Pancreas (tissue), 10 donors: ENCODE measurements around the gene ITPR2. TPM values are rescaled to one million over a fixed set of nuclear protein-coding genes. Genes with fewer than 3 reads are reported as not detected.

ENCODE experiments used
- ATAC-seq, 4 donors: fragments of 200-7000 bp; cut with Tn5 transposase; one replicate each; pipeline versions ENCODE4 v1.8.0 to v1.9.1; 2020; ENCODE audit warnings: mild to moderate bottlenecking in 4 of 4, moderate library complexity in 4 of 4
- DNase-seq, 6 donors: peaks; one replicate each; pipeline ENCODE4 v3.0.0-alpha.2; 2020
- FAIRE-seq: peaks from 2 replicates; lab custom pipeline; 2012; peaks lifted over from hg19 to GRCh38; lab: Jason Lieb, UNC
- H3K27ac ChIP-seq, 4 donors: fragments of 200-600 bp; sonication (generic); 1 replicate in 3 of 4; 2 replicates in 1 of 4; pipeline versions ENCODE4 v1.5.0 to v1.8.0; 2020
- H3K27me3 ChIP-seq, 4 donors: fragments of 200-600 bp; one replicate each; pipeline ENCODE4 v1.8.0; 2021
- H3K36me3 ChIP-seq, 3 donors: fragments of 200-600 bp; sonication (generic) in 1 of 3; one replicate each; pipeline versions ENCODE4 v1.5.0 to v1.8.0; 2020 to 2021
- H3K4me1 ChIP-seq, 3 donors: fragments of 200-600 bp; one replicate each; pipeline ENCODE4 v1.8.0; 2021
- H3K4me3 ChIP-seq, 4 donors: fragments of 200-600 bp; sonication (generic) in 2 of 4; one replicate each; pipeline versions ENCODE4 v1.5.0 to v1.8.0; 2020 to 2021
- H3K9me3 ChIP-seq, 4 donors: fragments of 200-600 bp; one replicate each; pipeline ENCODE4 v1.8.0; 2021
- WGBS, 2 donors: extraction: QIAGEN DNeasy Blood & Tissue Kit; methylation state at CpG; one replicate each; pipeline ENCODE4 v1.1.7; 2013; 5-methylcytosine and 5-hydroxymethylcytosine counted together
- intact Hi-C, 3 donors: fragments of 100-400 bp; cut with DNase I; formaldehyde crosslinking; loops; one replicate each; pipeline versions ENCODE4 v1.11.1 to v1.14.2; 2022
- polyA plus RNA-seq, 2 donors: library from polyadenylated mRNA; stranded (reverse); fragments of 200-250 nt; gene quantifications; one replicate each; pipeline ENCODE4 v1.2.3, GENCODE V29; 2013
- total RNA-seq, 6 donors: library from RNA; stranded (reverse); fragmentation: NEBNext Ultra II Directional in 4 of 6; extraction: Animal tissue kit (Norgen Biotek cat#: 25700) in 4 of 6; gene quantifications; one replicate each; pipeline versions ENCODE4 v1.2.1 to v1.2.4, GENCODE V29; 2021 to 2023
- TF ChIP-seq, protein P1 (sequence below), 4 donors: fragments of 200-600 bp; sonication (generic) in 3 of 4; IDR thresholded peaks; one replicate each; pipeline versions ENCODE4 v1.5.0 to v1.8.0; 2021; ENCODE audit warnings: antibody characterized with exemption in 4 of 4
- donor health status: healthy with polysubstance abuse.
- donor health status: DM: no; HTN: no; CAD: no; lungs with moderate emphysema.
- donor health status: DM: no; HTN: no; CAD: no.
- donor health status: control.
- donor health status: control.
- donor health status: Bipolar disorder and iron deficiency.
- donor health status: DM: yes; HTN: yes; CAD: no.
- donor health status: DM: no; HTN: no; CAD: no.
- donor health status: DM: no; HTN: no; CAD: no.
- donor health status: DM: yes; HTN: yes; CAD: no.

The ITPR2 gene
- total and polyA plus RNA-seq, 8 donors, result 3.3 to 51.8 (median 25.5) TPM

- H3K36me3 ChIP-seq, result no peaks in the 10 kb centered on the region
- DNase-seq (no peak), FAIRE-seq (no peak), ATAC-seq (no peak)
- TF ChIP-seq, protein P1, sequence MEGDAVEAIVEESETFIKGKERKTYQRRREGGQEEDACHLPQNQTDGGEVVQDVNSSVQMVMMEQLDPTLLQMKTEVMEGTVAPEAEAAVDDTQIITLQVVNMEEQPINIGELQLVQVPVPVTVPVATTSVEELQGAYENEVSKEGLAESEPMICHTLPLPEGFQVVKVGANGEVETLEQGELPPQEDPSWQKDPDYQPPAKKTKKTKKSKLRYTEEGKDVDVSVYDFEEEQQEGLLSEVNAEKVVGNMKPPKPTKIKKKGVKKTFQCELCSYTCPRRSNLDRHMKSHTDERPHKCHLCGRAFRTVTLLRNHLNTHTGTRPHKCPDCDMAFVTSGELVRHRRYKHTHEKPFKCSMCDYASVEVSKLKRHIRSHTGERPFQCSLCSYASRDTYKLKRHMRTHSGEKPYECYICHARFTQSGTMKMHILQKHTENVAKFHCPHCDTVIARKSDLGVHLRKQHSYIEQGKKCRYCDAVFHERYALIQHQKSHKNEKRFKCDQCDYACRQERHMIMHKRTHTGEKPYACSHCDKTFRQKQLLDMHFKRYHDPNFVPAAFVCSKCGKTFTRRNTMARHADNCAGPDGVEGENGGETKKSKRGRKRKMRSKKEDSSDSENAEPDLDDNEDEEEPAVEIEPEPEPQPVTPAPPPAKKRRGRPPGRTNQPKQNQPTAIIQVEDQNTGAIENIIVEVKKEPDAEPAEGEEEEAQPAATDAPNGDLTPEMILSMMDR (IDR thresholded peaks at IDR 0.05), result no peak
- H3K27me3 ChIP-seq, result no peaks in the 10 kb centered on the region
- no peak overlapping the region for H3K4me3 ChIP-seq
- intact Hi-C loops, result no loop called here
- H3K4me1 ChIP-seq, result no peaks in the 10 kb centered on the region
- H3K9me3 ChIP-seq, result no peaks in the 10 kb centered on the region
- no peak overlapping the region for H3K27ac ChIP-seq
- 96 to 98% methylated on average over 5 of the region's 5 CpGs for WGBS, 2 donors
Observed at GRCh38 chr12:26359576-26359975, 473.4 kb downstream of the ITPR2 start.

DNA sequence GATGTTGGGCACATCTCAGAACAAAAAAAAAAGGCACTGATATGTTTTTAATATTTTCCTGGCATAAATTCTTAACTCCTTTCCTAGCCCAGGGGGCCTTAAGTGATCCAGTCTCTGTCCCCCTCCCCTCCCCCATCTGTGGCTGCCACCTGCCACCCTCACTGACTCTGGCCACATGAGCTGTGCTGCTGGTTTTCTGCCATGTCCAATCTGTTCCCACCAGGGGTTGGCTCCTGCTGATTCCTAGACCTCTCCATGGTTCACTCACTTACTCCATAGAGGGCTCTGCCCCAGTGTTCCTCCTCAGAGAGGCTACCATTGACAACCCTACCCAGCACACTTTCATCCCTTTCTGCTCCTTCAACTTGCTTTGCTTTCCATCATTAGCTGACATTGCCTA lies 474.3 kb downstream of the ITPR2 start:
- FAIRE-seq, result no peak
- ATAC-seq, result no peak
- intact Hi-C loops, result no loop called here
- Histone ChIP-seq H3K4me1 (no peaks in the 10 kb centered on the region), H3K27me3 (no peaks in the 10 kb centered on the region), H3K27ac (no peak overlapping the region), H3K4me3 (no peak overlapping the region), H3K9me3 (no peaks in the 10 kb centered on the region), H3K36me3 (no peaks in the 10 kb centered on the region)
- no peak for DNase-seq
- TF ChIP-seq, protein P1 (IDR thresholded peaks at IDR 0.05), result no peak

- TF ChIP-seq, protein P1 (IDR thresholded peaks at IDR 0.05), result no peak
Observed at GRCh38 chr12:26347300-26347699, 485.7 kb downstream of the ITPR2 start.

GRCh38 chr12:26346736-26347135 lies 486.3 kb downstream of the ITPR2 start:
- Histone ChIP-seq H3K9me3 (no peaks in the 10 kb centered on the region), H3K27ac (no peak overlapping the region), H3K4me1 (no peaks in the 10 kb centered on the region), H3K4me3 (no peak overlapping the region), H3K27me3 (no peaks in the 10 kb centered on the region), H3K36me3 (no peaks in the 10 kb centered on the region)
- FAIRE-seq (no peak), DNase-seq (no peak), ATAC-seq (no peak)
- 41 to 42% methylated on average over 3 of the region's 3 CpGs for WGBS, 2 donors
- intact Hi-C loops, result no loop called here
- TF ChIP-seq, protein P1 (IDR thresholded peaks at IDR 0.05), result no peak

More at GRCh38 chr12:26347300-26347699, 485.7 kb downstream of the ITPR2 start:
- H3K4me1 ChIP-seq, result no peaks in the 10 kb centered on the region
- DNase-seq (no peak), FAIRE-seq (no peak), ATAC-seq (no peak)
- no peaks in the 10 kb centered on the region for H3K9me3 ChIP-seq
- H3K4me3 ChIP-seq, result no peak overlapping the region
- intact Hi-C loops, result no loop called here
- no peak overlapping the region for H3K27ac ChIP-seq
- no peaks in the 10 kb centered on the region for H3K36me3 ChIP-seq
- no peaks in the 10 kb centered on the region for H3K27me3 ChIP-seq
- 95 to 100% methylated on average over 1 of the region's 1 CpG for WGBS, 2 donors

GRCh38 chr12:26345471-26346003 lies 487.5 kb downstream of the ITPR2 start:
- Histone ChIP-seq H3K36me3 (no peaks in the 10 kb centered on the region), H3K4me3 (no peak overlapping the region), H3K27ac (no peak overlapping the region), H3K27me3 (no peaks in the 10 kb centered on the region), H3K4me1 (no peaks in the 10 kb centered on the region), H3K9me3 (no peaks in the 10 kb centered on the region)
- DNase-seq (no peak), ATAC-seq (no peak), FAIRE-seq (no peak)
- 82 to 87% methylated on average over 2 of the region's 2 CpGs for WGBS, 2 donors
- intact Hi-C loops, result no loop called here
- TF ChIP-seq, protein P1 (IDR thresholded peaks at IDR 0.05), result no peak
